Right cardiac atrium (tissue), 5 donors: ENCODE results near the gene FAM50B. TPM values are rescaled to one million over a fixed set of nuclear protein-coding genes. Genes with fewer than 3 reads are reported as not detected.

Experiments
- ATAC-seq, 2 donors: fragments of 200-7000 bp; cut with Tn5 transposase; one replicate each; pipeline versions ENCODE4 v1.8.0 to v1.9.1; 2020; ENCODE audit warnings: moderate library complexity in 2 of 2, mild to moderate bottlenecking in 1 of 2
- DNase-seq, 3 donors: peaks; one replicate each; pipeline ENCODE4 v3.0.0-alpha.2; 2020
- H3K27ac ChIP-seq: one replicate; pipeline ENCODE4 v1.5.1; 2013; ENCODE audit warnings: mild to moderate bottlenecking, low read length, control low read depth, moderate library complexity
- H3K27me3 ChIP-seq: one replicate; pipeline ENCODE4 v1.6.1; 2013; ENCODE audit not compliant: control insufficient read depth, insufficient read depth
- H3K4me1 ChIP-seq: one replicate; pipeline ENCODE4 v1.6.1; 2013; ENCODE audit warnings: low read length; ENCODE audit not compliant: control insufficient read depth, insufficient read depth
- H3K4me3 ChIP-seq: one replicate; pipeline ENCODE4 v1.5.1; 2013; ENCODE audit warnings: low read length, control low read depth
- H3K9me3 ChIP-seq: one replicate; pipeline ENCODE4 v1.6.1; 2013; ENCODE audit warnings: low read length; ENCODE audit not compliant: control insufficient read depth
- WGBS: extraction: QIAGEN DNeasy Blood & Tissue Kit; methylation state at CpG from one replicate; pipeline ENCODE4 v1.1.7; 2013; 5-methylcytosine and 5-hydroxymethylcytosine counted together
- intact Hi-C, 4 donors: fragments of 100-400 bp; cut with DNase I; formaldehyde crosslinking; loops; one replicate each; pipeline versions ENCODE4 v1.11.0 to v1.14.0; 2022 to 2023
- polyA plus RNA-seq: library from polyadenylated mRNA; stranded (reverse); fragments of 200-250 nt; gene quantifications from one replicate; pipeline ENCODE4 v1.2.3, GENCODE V29; 2013
- total RNA-seq, 4 donors: library from RNA; stranded (reverse); fragmentation: NEBNext Ultra II Directional; extraction: Animal tissue kit (Norgen Biotek cat#: 25700); gene quantifications; one replicate each; pipeline ENCODE4 v1.2.1, GENCODE V29; 2021
- donor health status: healthy with polysubstance abuse.
- donor health status: DM: no; HTN: yes; CAD: no.
- donor health status: DM: no; HTN: no; CAD: no.
- donor health status: DM: no; HTN: yes; CAD: no; lungs with severe emphysema.
- donor health status: DM: yes; HTN: yes; CAD: no.

Gene FAM50B
- total and polyA plus RNA-seq, 5 donors: 14.0 to 25.3 (median 22.6) TPM

DNA sequence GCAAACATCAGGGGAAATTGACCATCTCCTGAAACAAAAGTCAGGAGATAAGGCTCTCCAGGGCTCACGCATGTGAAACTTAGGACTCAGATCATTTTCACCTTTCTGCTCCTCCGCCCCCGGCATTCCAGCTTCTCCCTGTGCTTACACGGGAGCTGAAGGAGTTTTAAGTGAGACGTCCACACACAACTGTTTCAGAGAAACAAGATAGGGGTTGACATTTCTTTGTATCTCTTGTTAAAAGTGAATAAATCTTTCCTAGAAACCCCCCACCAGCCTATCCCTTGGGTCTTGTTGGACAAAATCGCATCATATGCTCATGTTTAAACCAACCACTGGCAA, 46.1 kb downstream of the FAM50B start:
- no peak overlapping the region for H3K4me3 ChIP-seq
- no peaks in the 10 kb centered on the region for H3K4me1 ChIP-seq
- no peak for DNase-seq
- no peaks in the 10 kb centered on the region for H3K9me3 ChIP-seq
- 82% methylated on average over 6 of the region's 6 CpGs for WGBS
- ATAC-seq: no peak
- intact Hi-C loops: no loop called here
- no peaks in the 10 kb centered on the region for H3K27me3 ChIP-seq
- no peak overlapping the region for H3K27ac ChIP-seq

DNA sequence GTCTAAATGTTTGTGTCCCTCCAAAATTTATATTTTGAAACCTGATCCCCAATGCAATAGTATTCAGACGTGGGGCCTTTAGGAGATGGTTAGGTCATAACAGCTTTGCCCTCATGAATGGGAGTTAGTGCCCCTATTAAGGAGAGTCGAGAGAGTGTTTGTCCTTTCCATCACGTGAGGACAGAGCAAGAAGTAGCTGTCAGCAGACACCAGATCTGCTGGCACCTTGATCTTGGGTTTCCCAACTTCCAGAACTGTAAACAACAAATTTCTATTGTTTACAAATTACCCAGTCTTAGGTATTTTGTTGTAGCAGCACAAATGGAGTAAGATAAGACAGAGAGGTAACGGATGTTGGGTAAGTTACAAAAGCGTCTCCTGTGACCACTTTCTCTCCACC, 46.6 kb downstream of the FAM50B start:
- DNase-seq (no peak), ATAC-seq (no peak)
- 70% methylated on average over 5 of the region's 5 CpGs for WGBS
- intact Hi-C loops: no loop called here
- no peaks in the 10 kb centered on the region for H3K27me3 ChIP-seq
- no peak overlapping the region for H3K27ac ChIP-seq
- no peak overlapping the region for H3K4me3 ChIP-seq
- H3K4me1 ChIP-seq: no peaks in the 10 kb centered on the region
- H3K9me3 ChIP-seq: no peaks in the 10 kb centered on the region

DNA sequence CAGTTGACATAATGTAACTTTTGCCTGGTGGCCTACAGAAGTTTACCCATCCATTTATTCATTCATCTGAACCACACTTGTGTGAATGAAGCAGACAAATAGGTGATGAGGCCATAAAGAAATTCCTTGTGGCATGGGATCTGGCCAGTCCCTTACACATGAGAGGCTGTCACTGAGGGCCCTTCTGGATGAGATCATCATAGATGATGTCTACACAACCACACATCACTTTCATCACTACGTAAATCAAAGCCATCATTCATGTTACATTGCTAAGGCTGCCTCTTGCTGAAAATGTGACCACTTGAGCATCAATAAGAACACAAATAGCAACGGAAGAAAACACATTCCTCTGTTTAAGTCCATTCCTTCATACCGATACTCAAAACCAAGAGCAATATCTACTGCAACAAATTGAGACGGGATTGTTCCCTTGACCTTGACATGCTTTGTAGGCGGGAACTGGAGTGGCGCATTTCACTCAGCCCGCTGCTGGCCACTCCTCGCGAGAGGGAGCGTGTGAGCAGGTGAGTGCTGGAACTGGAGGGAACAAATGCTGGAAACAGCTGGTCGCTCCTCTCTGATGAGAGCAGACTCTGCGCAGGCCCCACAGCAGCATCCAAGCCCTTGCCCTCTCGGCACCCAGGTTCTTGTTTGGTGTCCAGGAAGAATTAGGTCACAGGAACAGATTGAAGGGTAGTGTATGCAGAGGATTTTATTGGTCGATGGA, 49.3 kb downstream of the FAM50B start:
- WGBS: 94% methylated on average over 14 of the region's 14 CpGs
- no peak overlapping the region for H3K27ac ChIP-seq
- H3K27me3 ChIP-seq: no peaks in the 10 kb centered on the region
- ATAC-seq (no peak), DNase-seq (no peak)
- H3K4me3 ChIP-seq: no peak overlapping the region
- no peaks in the 10 kb centered on the region for H3K9me3 ChIP-seq
- H3K4me1 ChIP-seq: no peaks in the 10 kb centered on the region
- intact Hi-C loops: no loop called here

DNA sequence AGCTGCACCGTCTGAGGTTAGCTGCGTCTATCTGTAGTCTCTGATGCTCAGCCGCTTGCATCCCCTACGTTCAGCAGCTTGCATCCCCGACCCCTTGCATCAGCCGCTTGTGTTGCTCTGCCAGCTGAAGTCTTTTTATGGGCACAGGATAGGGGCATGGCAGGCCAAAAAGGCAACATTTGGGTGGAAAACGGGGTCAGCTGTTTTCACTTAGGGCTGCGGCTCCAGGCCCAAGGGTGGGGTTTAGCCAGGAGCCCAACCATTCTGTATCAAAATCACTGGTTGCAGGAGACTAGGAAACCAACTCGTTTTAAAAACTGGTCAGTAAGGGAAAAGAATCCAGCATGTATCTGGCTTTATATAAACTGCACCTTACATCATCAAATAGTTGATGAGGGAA, 49.9 kb downstream of the FAM50B start:
- intact Hi-C loops: no loop called here
- no peak for ATAC-seq
- Histone ChIP-seq H3K27me3 (no peaks in the 10 kb centered on the region), H3K9me3 (no peaks in the 10 kb centered on the region), H3K27ac (no peak overlapping the region), H3K4me1 (no peaks in the 10 kb centered on the region), H3K4me3 (no peak overlapping the region)
- WGBS: 92% methylated on average over 9 of the region's 9 CpGs
- DNase-seq: no peak

DNA sequence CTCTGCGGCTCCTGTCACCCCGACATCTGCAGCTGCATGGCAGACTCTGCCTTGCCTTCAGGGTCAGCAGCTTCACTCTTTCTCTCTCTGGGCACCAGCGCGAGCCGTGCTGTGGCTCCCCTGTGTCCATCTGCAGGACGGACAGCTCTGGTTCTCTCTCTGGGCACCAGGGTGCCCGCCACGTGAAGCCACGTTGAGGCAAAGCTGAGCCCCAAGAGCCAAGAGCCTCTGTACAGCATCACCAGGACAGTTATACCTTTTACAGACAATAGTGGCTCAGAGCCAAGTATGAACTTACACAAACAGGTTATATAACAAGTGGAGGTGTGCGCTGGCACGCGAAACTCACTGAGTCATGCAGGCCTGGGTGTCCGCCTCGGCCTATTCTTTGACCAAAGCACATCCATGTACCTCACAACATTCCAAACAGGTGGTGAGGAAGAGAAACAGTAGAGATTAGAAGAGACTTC, 50.8 kb downstream of the FAM50B start:
- Histone ChIP-seq H3K4me3 (no peak overlapping the region), H3K27ac (no peak overlapping the region), H3K27me3 (no peaks in the 10 kb centered on the region), H3K9me3 (no peaks in the 10 kb centered on the region), H3K4me1 (no peaks in the 10 kb centered on the region)
- WGBS: 76% methylated on average over 14 of the region's 14 CpGs
- intact Hi-C loops: no loop called here
- no peak for DNase-seq
- ATAC-seq: no peak

Other genes with a start within 250 kb of the FAM50B start
- gene PXDC1, start 97.7 kb upstream of the FAM50B start, total RNA-seq: 10 to 100 TPM; 18.9 to 43.9 (median 24.1) TPM
- 23.7 TPM for gene PXDC1, start 97.7 kb upstream of the FAM50B start, polyA plus RNA-seq
- gene FAM217A, start 229.8 kb downstream of the FAM50B start, total RNA-seq: not detected
- not detected for gene FAM217A, start 229.8 kb downstream of the FAM50B start, polyA plus RNA-seq